ENCODE results near the gene C1orf21.

DNA sequence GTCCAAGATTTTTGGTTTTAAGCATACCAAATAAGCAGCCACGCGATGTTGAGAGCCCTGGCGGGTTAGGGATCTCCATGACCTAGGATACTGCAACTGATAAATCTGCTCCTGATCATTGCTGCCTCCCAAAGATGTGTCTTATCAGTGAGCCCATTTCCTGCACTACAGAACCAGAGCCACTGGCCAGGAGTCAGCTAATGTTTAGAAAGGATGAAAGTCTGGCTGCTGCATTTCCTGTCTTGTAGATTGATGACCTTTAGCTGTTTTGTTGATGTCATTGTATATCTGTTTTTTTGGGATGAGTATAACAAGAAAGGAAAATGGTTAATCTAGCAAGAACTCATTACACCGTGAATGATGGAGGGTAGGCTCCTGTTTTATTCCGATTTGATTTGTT, 74.5 kb downstream of the C1orf21 start:
- TF ChIP-seq, protein P1, sequence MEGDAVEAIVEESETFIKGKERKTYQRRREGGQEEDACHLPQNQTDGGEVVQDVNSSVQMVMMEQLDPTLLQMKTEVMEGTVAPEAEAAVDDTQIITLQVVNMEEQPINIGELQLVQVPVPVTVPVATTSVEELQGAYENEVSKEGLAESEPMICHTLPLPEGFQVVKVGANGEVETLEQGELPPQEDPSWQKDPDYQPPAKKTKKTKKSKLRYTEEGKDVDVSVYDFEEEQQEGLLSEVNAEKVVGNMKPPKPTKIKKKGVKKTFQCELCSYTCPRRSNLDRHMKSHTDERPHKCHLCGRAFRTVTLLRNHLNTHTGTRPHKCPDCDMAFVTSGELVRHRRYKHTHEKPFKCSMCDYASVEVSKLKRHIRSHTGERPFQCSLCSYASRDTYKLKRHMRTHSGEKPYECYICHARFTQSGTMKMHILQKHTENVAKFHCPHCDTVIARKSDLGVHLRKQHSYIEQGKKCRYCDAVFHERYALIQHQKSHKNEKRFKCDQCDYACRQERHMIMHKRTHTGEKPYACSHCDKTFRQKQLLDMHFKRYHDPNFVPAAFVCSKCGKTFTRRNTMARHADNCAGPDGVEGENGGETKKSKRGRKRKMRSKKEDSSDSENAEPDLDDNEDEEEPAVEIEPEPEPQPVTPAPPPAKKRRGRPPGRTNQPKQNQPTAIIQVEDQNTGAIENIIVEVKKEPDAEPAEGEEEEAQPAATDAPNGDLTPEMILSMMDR (IDR thresholded peaks at IDR 0.05), result no peak
- TF ChIP-seq POLR2A (IDR thresholded peaks at IDR 0.05), result no peak

Measured in body of pancreas (tissue), 4 donors.